Ectodermal cell (in vitro differentiated cells): Measurements from ENCODE around the gene GCLM.

Source experiments
- H3K27ac ChIP-seq: 2 replicates; pipeline ENCODE4 v1.7.0; 2013; ENCODE audit warnings: mild to moderate bottlenecking, low read depth, low read length; ENCODE audit not compliant: insufficient read depth, poor library complexity, severe bottlenecking
- H3K27me3 ChIP-seq: 2 replicates; pipeline ENCODE4 v1.7.0; 2013; ENCODE audit warnings: mild to moderate bottlenecking, low read length; ENCODE audit not compliant: insufficient read depth, control insufficient read depth, poor library complexity, severe bottlenecking
- H3K36me3 ChIP-seq: one replicate; pipeline ENCODE4 v1.7.0; 2013; ENCODE audit warnings: low read length; ENCODE audit not compliant: control insufficient read depth, insufficient read depth
- H3K4me1 ChIP-seq: one replicate; pipeline ENCODE4 v1.7.0; 2013; ENCODE audit warnings: low read length; ENCODE audit not compliant: control insufficient read depth, insufficient read depth
- H3K4me3 ChIP-seq: 2 replicates; pipeline ENCODE4 v1.7.0; 2013; ENCODE audit warnings: low read depth, low read length, control low read depth; ENCODE audit not compliant: insufficient read depth
- H3K9me3 ChIP-seq: 2 replicates; pipeline ENCODE4 v1.7.0; 2013; ENCODE audit warnings: mild to moderate bottlenecking, low read length, moderate library complexity; ENCODE audit not compliant: control insufficient read depth
- WGBS, 2 experiments: methylation state at CpG; one replicate each; pipeline ENCODE4 v1.1.7; 2013; ENCODE audit warnings: missing lambda C conversion rate in 2 of 2; 5-methylcytosine and 5-hydroxymethylcytosine counted together

GCLM gene

DNA sequence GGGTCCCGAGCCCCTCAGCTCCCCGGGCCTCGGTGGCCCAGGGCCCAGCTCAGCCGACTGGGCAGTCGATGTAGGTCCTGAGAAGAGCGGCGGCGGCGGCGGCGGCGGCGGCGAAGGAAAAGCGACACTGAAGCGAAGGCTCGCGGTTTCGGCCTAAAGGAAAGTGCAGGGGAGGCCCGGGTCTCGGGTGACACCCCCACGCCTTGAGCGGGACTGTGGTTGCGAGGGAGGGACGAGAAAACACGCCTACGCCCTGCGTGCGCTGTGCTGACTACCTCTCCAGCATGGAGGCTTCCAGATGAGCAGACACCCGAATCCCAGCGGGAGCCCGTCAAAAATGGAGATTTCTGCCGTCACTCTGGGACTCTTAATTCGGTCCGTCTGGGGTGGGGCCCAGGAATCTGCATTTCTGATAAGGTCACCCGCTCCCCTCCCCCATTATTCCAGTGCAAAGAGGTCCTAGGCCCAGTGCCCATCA is 61.4 kb downstream of the GCLM start:
- H3K4me3 ChIP-seq: peak overlapping the region; percentile 64
- H3K36me3 ChIP-seq: no peaks in the 10 kb centered on the region
- 1% methylated on average over 36 of the region's 36 CpGs for WGBS, 2 experiments
- H3K27me3 ChIP-seq: no peaks in the 10 kb centered on the region
- H3K27ac ChIP-seq: peak overlapping the region; percentile 65
- no peaks in the 10 kb centered on the region for H3K9me3 ChIP-seq
- H3K4me1 ChIP-seq: no peaks in the 10 kb centered on the region

DNA sequence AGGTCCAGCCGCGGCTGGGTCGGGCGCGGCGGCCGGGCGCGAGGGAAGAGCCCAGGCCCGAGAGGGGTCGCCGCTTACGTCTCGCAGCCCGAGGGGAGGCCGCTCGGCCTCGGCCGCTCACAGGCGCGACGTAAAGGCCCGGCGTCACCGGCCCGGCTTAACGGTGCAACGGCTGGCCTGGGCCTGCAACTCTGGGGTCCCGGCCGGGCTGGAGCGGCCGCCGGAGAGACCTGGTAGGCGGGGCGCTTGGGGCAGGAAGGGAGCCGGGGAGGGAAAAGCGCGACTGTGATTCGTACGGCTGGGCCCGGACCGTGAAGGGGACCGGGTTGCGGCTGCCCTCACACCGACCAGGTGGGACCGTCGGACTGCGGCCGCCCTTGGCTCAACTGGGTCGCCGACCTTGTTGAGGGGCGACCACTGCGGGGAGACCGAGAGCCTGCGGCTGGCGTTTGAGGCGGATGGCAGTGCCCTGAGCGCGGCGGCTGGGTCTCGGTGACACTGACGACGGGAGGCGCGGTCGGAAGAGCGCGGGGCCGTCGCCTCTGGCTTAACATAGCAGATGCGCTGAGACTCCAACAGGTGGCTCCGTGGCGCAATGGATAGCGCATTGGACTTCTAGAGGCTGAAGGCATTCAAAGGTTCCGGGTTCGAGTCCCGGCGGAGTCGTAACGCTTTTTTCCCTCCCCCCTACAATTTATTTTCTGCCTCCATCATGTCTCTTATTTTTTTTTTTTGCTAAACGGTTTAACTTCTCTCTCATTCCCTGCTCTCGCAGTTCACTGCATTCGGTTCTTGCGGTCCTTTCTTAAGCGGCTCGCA is 62.0 kb downstream of the GCLM start:
- Histone ChIP-seq H3K4me1 (no peaks in the 10 kb centered on the region), H3K4me3 (peak overlapping the region; percentile 64)
- WGBS, 2 experiments: 0 to 1% methylated on average over 84 of the region's 86 CpGs

DNA sequence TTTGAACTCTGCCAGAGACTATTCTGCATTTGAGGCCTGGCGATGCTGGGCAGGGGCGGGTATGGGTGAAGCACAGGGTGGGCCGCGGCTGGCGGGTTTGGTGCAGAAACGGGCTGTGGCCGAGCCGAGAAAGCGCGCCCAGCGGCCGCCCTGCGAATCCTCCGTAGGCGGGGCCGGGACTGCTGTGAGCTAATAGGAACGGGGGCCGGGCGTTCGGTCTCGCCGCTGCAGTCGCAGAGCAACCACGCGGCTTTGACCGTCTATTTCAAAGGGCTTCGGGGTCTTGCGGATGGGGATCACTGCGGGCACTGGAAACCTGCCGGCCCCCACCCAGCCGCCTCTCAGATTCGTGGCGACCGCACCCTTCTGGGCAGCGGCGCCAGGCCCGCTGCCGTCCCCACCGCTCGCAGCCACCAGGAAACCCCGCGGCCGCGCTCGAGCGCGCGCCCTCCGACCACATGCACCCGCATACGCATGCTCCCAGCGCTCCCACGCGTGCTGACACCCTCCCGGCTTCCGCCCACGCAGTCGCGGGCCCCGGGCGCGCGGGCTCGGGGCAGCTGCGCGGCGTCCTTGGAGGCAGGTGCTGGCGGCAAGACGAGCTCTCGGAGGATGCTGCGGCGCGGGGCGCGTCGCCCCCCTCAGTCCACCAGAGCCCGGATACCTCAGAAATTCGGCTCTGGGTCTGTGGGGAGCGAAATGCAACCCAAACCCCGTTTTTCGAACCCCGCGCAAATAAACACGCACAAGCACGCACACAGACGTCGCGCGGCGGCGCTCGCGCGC is 62.8 kb downstream of the GCLM start:
- whole genome bisulfite sequencing, 2 experiments: 0% methylated on average over 93 to 94 of the region's 94 CpGs
- H3K9me3 ChIP-seq: no peaks in the 10 kb centered on the region
- H3K27me3 ChIP-seq: no peaks in the 10 kb centered on the region
- H3K27ac ChIP-seq: peak overlapping the region; percentile 6
- no peaks in the 10 kb centered on the region for H3K4me1 ChIP-seq
- H3K4me3 ChIP-seq: peak overlapping the region; percentile 64
- no peaks in the 10 kb centered on the region for H3K36me3 ChIP-seq

More for the DNA sequence above, 62.0 kb downstream of the GCLM start:
- no peaks in the 10 kb centered on the region for H3K9me3 ChIP-seq
- H3K27ac ChIP-seq: peak overlapping the region; percentile 65
- H3K36me3 ChIP-seq: no peaks in the 10 kb centered on the region
- no peaks in the 10 kb centered on the region for H3K27me3 ChIP-seq

DNA sequence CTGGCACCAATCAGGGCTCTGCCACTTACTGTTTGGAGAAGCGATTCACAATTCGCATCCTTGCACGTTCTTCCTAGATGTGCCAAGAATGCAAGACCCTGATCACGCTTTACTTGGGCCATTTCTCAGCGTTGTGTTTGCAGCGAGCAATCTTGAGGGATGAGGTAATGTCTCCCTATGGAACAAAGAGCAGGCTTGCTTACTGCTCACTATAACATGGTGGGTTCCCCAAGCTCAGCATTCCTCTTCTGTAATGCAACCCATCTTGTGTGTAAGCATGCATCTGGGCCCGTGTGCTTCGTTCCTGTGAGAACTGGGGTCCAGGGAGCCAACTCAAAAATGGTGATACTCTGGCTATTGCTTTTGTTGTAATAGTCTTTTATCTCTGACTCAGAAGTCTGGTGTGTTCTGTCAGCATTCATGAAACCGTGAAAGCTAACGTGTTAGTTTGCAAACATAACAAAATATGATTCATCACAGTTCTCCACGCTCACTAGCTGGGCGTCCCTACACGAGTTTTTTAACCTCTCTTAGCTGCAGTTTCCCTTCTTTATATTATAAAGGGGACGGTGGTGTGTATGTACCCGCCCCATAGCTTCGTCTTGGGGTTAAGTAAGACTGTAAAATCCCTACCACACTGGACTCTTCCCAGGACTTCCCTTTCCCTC is 63.6 kb downstream of the GCLM start:
- Histone ChIP-seq H3K9me3 (no peaks in the 10 kb centered on the region), H3K27ac (peak overlapping the region; percentile 38), H3K36me3 (no peaks in the 10 kb centered on the region), H3K27me3 (no peaks in the 10 kb centered on the region), H3K4me1 (no peaks in the 10 kb centered on the region), H3K4me3 (peak overlapping the region; percentile 64)
- WGBS, 2 experiments: 66 to 77% methylated on average over 11 to 16 of the region's 16 CpGs

DNA sequence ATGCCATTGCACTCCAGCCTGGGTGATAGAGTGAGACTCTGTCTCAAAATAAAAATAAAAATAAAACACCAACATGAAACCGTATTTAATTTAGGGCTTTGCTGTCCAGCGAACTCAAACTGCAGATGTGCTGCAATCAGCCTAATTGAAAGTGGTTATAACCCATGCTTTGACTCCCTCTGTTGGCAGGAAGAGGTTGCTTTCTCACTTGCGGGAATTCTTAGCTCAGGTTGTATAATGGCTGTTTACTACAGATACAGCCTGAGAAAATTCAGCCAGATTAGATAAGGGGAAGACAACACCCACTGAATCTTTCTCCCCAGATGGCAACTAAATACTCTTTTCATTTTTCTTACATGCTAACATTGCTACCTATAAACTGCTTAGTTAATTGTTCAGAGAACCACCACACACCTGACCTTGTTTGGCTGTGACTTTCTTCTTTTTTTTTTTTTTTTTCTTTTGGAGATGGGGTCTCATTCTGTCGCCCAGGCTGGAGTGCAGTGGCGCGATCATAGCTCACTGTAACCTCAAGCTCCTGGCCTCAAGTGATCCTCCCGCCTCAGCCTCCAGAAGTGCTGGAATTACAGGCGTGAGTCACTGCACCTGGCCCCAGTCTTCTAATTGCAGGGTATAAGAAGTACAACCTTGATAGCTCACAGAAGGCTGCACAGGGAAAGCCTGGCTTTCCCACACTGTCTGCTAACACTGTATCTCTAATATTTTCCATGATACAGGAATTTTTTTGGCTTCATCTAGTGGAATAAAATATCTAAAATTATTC is 64.8 kb downstream of the GCLM start:
- 68 to 70% methylated on average over 8 of the region's 8 CpGs for whole genome bisulfite sequencing, 2 experiments
- Histone ChIP-seq H3K27ac (no peak overlapping the region), H3K27me3 (no peaks in the 10 kb centered on the region)

GRCh38 chr1:93842750-93843500 is 66.3 kb downstream of the GCLM start:
- Histone ChIP-seq H3K4me1 (no peaks in the 10 kb centered on the region), H3K36me3 (no peaks in the 10 kb centered on the region), H3K4me3 (no peak overlapping the region), H3K9me3 (no peaks in the 10 kb centered on the region), H3K27me3 (no peaks in the 10 kb centered on the region), H3K27ac (no peak overlapping the region)
- 93 to 94% methylated on average over 5 of the region's 5 CpGs for WGBS, 2 experiments

More for the DNA sequence above, 64.8 kb downstream of the GCLM start:
- no peaks in the 10 kb centered on the region for H3K36me3 ChIP-seq
- H3K4me1 ChIP-seq: no peaks in the 10 kb centered on the region
- H3K4me3 ChIP-seq: no peak overlapping the region
- H3K9me3 ChIP-seq: no peaks in the 10 kb centered on the region

DNA sequence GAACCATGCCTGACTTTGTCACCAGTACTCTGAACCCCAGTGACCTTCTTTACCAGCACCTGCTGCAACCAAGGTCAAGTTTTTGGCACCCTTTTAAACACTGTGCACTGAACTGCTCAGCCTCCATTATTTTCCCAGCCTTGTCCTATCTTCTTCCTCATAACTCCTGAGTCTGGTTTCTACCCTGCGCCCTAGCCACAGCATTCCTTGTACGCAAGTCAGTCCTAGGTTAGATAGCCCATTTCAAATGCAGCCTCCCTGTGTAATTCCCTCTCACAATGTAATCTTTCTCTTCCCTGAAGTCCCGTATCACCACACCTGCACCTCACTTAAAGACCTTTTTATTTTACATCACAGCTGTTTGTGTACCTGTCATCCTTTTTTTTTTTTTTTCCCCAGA is 67.5 kb downstream of the GCLM start:
- WGBS, 2 experiments: 89 to 92% methylated on average over 3 of the region's 3 CpGs
- Histone ChIP-seq H3K27me3 (no peaks in the 10 kb centered on the region), H3K36me3 (no peaks in the 10 kb centered on the region), H3K4me1 (no peaks in the 10 kb centered on the region), H3K9me3 (no peaks in the 10 kb centered on the region), H3K27ac (no peak overlapping the region), H3K4me3 (no peak overlapping the region)

DNA sequence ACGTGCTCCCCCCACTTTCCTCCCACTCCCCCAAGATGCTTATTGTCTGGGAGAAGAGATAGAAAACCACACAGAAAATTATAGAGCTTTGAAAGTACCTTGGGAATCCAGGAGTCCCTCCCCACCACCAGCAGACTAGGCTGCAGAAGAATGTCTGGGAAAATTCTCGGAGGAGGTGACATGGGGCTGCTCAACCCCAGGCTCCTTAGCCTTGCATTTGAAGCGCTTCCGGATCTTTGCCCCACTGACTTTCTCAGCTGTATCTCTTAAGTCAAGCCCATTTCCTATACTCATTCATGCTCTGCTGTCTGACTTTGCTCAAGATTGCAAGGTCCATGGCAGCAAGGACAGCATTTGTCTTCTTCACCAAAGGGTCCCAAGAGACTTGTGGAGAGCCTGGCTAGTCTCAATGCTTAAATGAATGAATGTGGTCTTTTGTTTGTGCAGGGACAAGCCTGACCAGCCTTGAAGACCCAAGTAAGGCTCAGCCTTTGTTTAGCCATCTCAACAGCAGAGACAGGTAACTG is 68.2 kb downstream of the GCLM start:
- 94 to 96% methylated on average over 3 to 4 of the region's 4 CpGs for WGBS, 2 experiments
- no peak overlapping the region for H3K4me3 ChIP-seq
- H3K27ac ChIP-seq: no peak overlapping the region
- no peaks in the 10 kb centered on the region for H3K4me1 ChIP-seq
- H3K36me3 ChIP-seq: no peaks in the 10 kb centered on the region
- no peaks in the 10 kb centered on the region for H3K27me3 ChIP-seq
- no peaks in the 10 kb centered on the region for H3K9me3 ChIP-seq

- H3K27me3 ChIP-seq: no peaks in the 10 kb centered on the region
- WGBS, 2 experiments: 92 to 93% methylated on average over 2 of the region's 2 CpGs
- H3K27ac ChIP-seq: no peak overlapping the region
- no peaks in the 10 kb centered on the region for H3K36me3 ChIP-seq
- H3K9me3 ChIP-seq: no peaks in the 10 kb centered on the region
- H3K4me1 ChIP-seq: no peaks in the 10 kb centered on the region
- H3K4me3 ChIP-seq: no peak overlapping the region
Measured at GRCh38 chr1:93839753-93840152, 69.5 kb downstream of the GCLM start.
